HCT116 (cell line): ENCODE results near the gene ABCD1. TPM values are rescaled to one million over a fixed set of nuclear protein-coding genes. Genes with fewer than 3 reads are reported as not detected.

Experiments
- ATAC-seq: fragments of 200-7000 bp; cut with Tn5 transposase; 2 replicates; pipeline ENCODE4 v1.9.1; 2020; ENCODE audit warnings: mild to moderate bottlenecking, moderate library complexity
- BruUV-seq: library from RNA; stranded (reverse); fragments of 400-500 nt; replicated peaks from 2 replicates; lab custom pipeline; 2021; lab: Mats Ljungman, UMichigan
- CTCF ChIA-PET: fragments of 300-600 bp; sonication (Branson Sonifier 250); formaldehyde crosslinking; loops from one replicate; lab custom pipeline; 2021; ENCODE audit warnings: antibody characterized with exemption; lab: Charles Lee
- POLR2A ChIA-PET: fragments of 300-600, 350-600 bp; sonication (Branson Sonifier 250); formaldehyde crosslinking; loops from one replicate; lab custom pipeline; 2021; ENCODE audit warnings: antibody characterized with exemption; lab: Charles Lee
- RAD21 ChIA-PET, 2 experiments: fragments of 300-600 bp; sonication (Branson Sonifier 250); formaldehyde crosslinking; loops; one replicate each; lab custom pipeline; 2023; ENCODE audit warnings: low total read pairs in 2 of 2; ENCODE audit not compliant: uncharacterized antibody in 2 of 2, unreplicated experiment in 2 of 2, low non-redundant PET in 1 of 2; lab: Charles Lee
- DNase-seq: peaks from one replicate; pipeline ENCODE4 v3.0.0-alpha.2; 2010; ENCODE audit warnings: low read depth, low spot score
- H2AFZ ChIP-seq: fragments of 200-600 bp; shearing (Covaris generic), sonication (generic); 2 replicates; pipeline ENCODE4 v1.6.1; 2017; ENCODE audit warnings: low read depth, mixed run types, mixed read lengths, antibody characterized with exemption, low read length; ENCODE audit not compliant: poor library complexity, severe bottlenecking
- H3K27ac ChIP-seq: 2 replicates; pipeline ENCODE4 v1.5.1; 2012; ENCODE audit warnings: low read depth, low read length
- H3K27me3 ChIP-seq: fragments of 200-600 bp; sonication (generic); 2 replicates; pipeline ENCODE4 v1.6.1; 2016; ENCODE audit warnings: mixed run types, low read length, mixed read lengths; ENCODE audit not compliant: insufficient read depth
- H3K36me3 ChIP-seq, 2 experiments: fragments of 200-500 bp in 1 of 2; fragments of 200-600 bp in 1 of 2; sonication (Bioruptor generic) in 1 of 2; sonication (generic) in 1 of 2; 2 replicates each; pipeline versions ENCODE4 v1.5.1 to v1.6.1; 2014 to 2016; ENCODE audit warnings: low read length in 2 of 2, inconsistent platforms in 1 of 2, mixed read lengths in 1 of 2, mixed run types in 1 of 2; ENCODE audit not compliant: insufficient read depth in 2 of 2, control insufficient read depth in 1 of 2
- H3K4me1 ChIP-seq, 2 experiments: fragments of 200-600 bp in 1 of 2; sonication (generic) in 1 of 2; 2 replicates each; pipeline versions ENCODE4 v1.5.1 to v1.6.1; 2012 to 2017; ENCODE audit warnings: low read length in 2 of 2, inconsistent platforms in 1 of 2, mild to moderate bottlenecking in 1 of 2, mixed read lengths in 1 of 2, mixed run types in 1 of 2, moderate library complexity in 1 of 2; ENCODE audit not compliant: insufficient read depth in 2 of 2, control insufficient read depth in 1 of 2
- H3K4me2 ChIP-seq: fragments of 200-600 bp; sonication (generic); 2 replicates; pipeline ENCODE4 v1.6.1; 2017; ENCODE audit warnings: mixed run types, low read length, mixed read lengths
- H3K4me3 ChIP-seq, 2 experiments: fragments of 200-600 bp in 1 of 2; sonication (generic) in 1 of 2; replicated peaks in 1 of 2; 2 replicates each; pipeline ENCODE4 v1.5.1; 2011 to 2016; ENCODE audit warnings: low read length in 2 of 2, control low read depth in 1 of 2, low read depth in 1 of 2, mild to moderate bottlenecking in 1 of 2, mixed read lengths in 1 of 2, mixed run types in 1 of 2
- H3K79me2 ChIP-seq: fragments of 200-600 bp; sonication (generic); 2 replicates; pipeline ENCODE4 v1.6.1; 2017; ENCODE audit warnings: mild to moderate bottlenecking, mixed run types, low read length, moderate library complexity, mixed read lengths; ENCODE audit not compliant: insufficient read depth
- H3K9ac ChIP-seq: fragments of 200-600 bp; sonication (generic); 2 replicates; pipeline ENCODE4 v1.6.1; 2016; ENCODE audit warnings: low read length, mixed read lengths
- H3K9me2 ChIP-seq: fragments of 200-600 bp; sonication (generic), shearing (Covaris generic); 2 replicates; pipeline ENCODE4 v1.6.1; 2017; ENCODE audit warnings: mixed run types, mild to moderate bottlenecking, moderate library complexity; ENCODE audit not compliant: insufficient read depth
- H3K9me3 ChIP-seq, 2 experiments: fragments of 200-500 bp in 1 of 2; fragments of 200-600 bp in 1 of 2; sonication (Bioruptor generic) in 1 of 2; sonication (generic) in 1 of 2; 2 replicates each; pipeline ENCODE4 v1.6.1; 2014 to 2017; ENCODE audit warnings: low read length in 2 of 2, mixed read lengths in 2 of 2, inconsistent platforms in 1 of 2, low read depth in 1 of 2, mild to moderate bottlenecking in 1 of 2, mixed run types in 1 of 2, moderate library complexity in 1 of 2; ENCODE audit not compliant: control insufficient read depth in 1 of 2, insufficient read depth in 1 of 2
- H4K20me1 ChIP-seq: fragments of 200-600 bp; sonication (generic), shearing (Covaris generic); 2 replicates; pipeline ENCODE4 v1.6.1; 2017; ENCODE audit warnings: mixed run types, mild to moderate bottlenecking, moderate library complexity; ENCODE audit not compliant: insufficient read depth
- CBX3 ChIP-seq: IDR thresholded peaks from 2 replicates; pipeline ENCODE4 v1.6.1; 2012; ENCODE audit warnings: low read depth
- CEBPB ChIP-seq: IDR thresholded peaks from 2 replicates; pipeline ENCODE4 v1.6.1; 2012; ENCODE audit warnings: low read depth
- ELF1 ChIP-seq: IDR thresholded peaks from 2 replicates; pipeline ENCODE4 v1.6.1; 2012; ENCODE audit warnings: low read depth, borderline replicate concordance
- EZH2 ChIP-seq: fragments of 200-600 bp; sonication (generic); IDR thresholded peaks from 2 replicates; pipeline ENCODE4 v1.6.1; 2017; ENCODE audit warnings: antibody characterized with exemption, mixed run types
- EZH2phosphoT487 ChIP-seq: fragments of 200-600 bp; IDR thresholded peaks from 2 replicates; pipeline ENCODE4 v1.6.1; 2018; ENCODE audit warnings: antibody characterized with exemption, borderline replicate concordance
- FOSL1 ChIP-seq: IDR thresholded peaks from 2 replicates; pipeline ENCODE4 v1.6.1; 2012; ENCODE audit warnings: low read depth
- POLR2A ChIP-seq: IDR thresholded peaks from 2 replicates; pipeline ENCODE4 v1.7.0; 2011; ENCODE audit warnings: borderline replicate concordance; ENCODE audit not compliant: insufficient read depth, insufficient read length; ENCODE audit errors: extremely low read depth
- POLR2AphosphoS5 ChIP-seq: IDR thresholded peaks from 2 replicates; pipeline ENCODE4 v1.6.1; 2011; ENCODE audit warnings: mild to moderate bottlenecking, low read depth, low read length, moderate library complexity
- RAD21 ChIP-seq: IDR thresholded peaks from 2 replicates; pipeline ENCODE4 v1.6.1; 2012; ENCODE audit warnings: low read depth, mild to moderate bottlenecking
- SIN3A ChIP-seq: IDR thresholded peaks from 2 replicates; pipeline ENCODE4 v1.6.1; 2012; ENCODE audit warnings: low read depth
- SP1 ChIP-seq: IDR thresholded peaks from 2 replicates; pipeline ENCODE4 v1.6.1; 2012; ENCODE audit warnings: low read depth
- SRF ChIP-seq: IDR thresholded peaks from 2 replicates; pipeline ENCODE4 v1.6.1; 2012; ENCODE audit warnings: low read depth
- TCF7L2 ChIP-seq: IDR thresholded peaks from 2 replicates; pipeline ENCODE4 v1.7.0; 2011; ENCODE audit warnings: borderline replicate concordance, inconsistent platforms; ENCODE audit not compliant: insufficient read depth, insufficient read length; ENCODE audit errors: extremely low read depth
- YY1 ChIP-seq: IDR thresholded peaks from 2 replicates; pipeline ENCODE4 v1.6.1; 2011; ENCODE audit warnings: low read length, low read depth, moderate library complexity, mild to moderate bottlenecking; ENCODE audit not compliant: insufficient replicate concordance; ENCODE audit errors: extremely low read depth
- ZFX ChIP-seq: fragments of 450-650 bp; IDR thresholded peaks from 2 replicates; pipeline ENCODE4 v1.6.1; 2017
- ZNF274 ChIP-seq: fragments of 200-500 bp; sonication (Bioruptor generic); IDR thresholded peaks from 2 replicates; pipeline ENCODE4 v1.6.1; 2014; ENCODE audit warnings: mild to moderate bottlenecking, low read depth, low read length, inconsistent platforms
- intact Hi-C: fragments of 100-400 bp; cut with micrococcal nuclease; formaldehyde crosslinking; loops from 2 replicates; pipeline ENCODE4 v1.10.0; 2022
- total RNA-seq: library from RNA; stranded (reverse); gene quantifications from one replicate; pipeline ENCODE4 v1.2.1, GENCODE V29; 2021; ENCODE audit not compliant: unreplicated experiment
- TF ChIP-seq, protein P1 (sequence below): IDR thresholded peaks from 2 replicates; pipeline ENCODE4 v1.6.1; 2012; ENCODE audit warnings: low read depth
- TF ChIP-seq, protein P2 (sequence below): IDR thresholded peaks from 2 replicates; pipeline ENCODE4 v1.6.1; 2011; ENCODE audit warnings: mild to moderate bottlenecking, low read length, moderate library complexity; ENCODE audit not compliant: insufficient replicate concordance; ENCODE audit errors: extremely low read depth
- TF ChIP-seq, protein P3 (sequence below), 3 experiments: fragments of 200-600 bp in 1 of 3; sonication (generic) in 1 of 3; IDR thresholded peaks in 2 of 3; conservative IDR thresholded peaks in 1 of 3; 2 replicates each; pipeline ENCODE4 v1.5.1; 2012 to 2017; ENCODE audit warnings: low read depth in 2 of 3, low read length in 2 of 3, antibody characterized with exemption in 1 of 3, borderline replicate concordance in 1 of 3, control low read depth in 1 of 3, mild to moderate bottlenecking in 1 of 3, mixed read lengths in 1 of 3, mixed run types in 1 of 3, moderate library complexity in 1 of 3; ENCODE audit not compliant: insufficient read depth in 1 of 3

The ABCD1 gene
- total RNA-seq, 1 experiment from 2014 or later: 7.1 TPM

DNA sequence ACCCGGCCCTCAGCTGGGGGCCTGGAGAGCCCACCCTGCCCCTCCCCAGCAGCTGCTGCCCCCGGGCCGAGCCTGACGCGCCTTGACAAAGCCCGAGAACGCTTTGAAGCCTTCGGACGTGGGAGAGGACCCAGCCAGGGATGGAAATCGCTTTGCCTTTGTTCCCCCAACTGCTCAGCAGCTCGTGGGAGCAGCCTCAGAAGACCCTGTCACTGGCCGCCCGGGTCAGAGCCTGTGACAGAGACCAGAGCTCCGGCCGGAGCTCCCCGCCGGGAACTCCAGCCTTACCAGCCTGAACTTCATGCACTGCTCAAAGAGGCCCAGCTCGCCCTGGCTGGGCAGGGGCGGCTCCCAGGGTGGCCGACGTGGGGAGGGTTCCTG lies 39.5 kb upstream of the ABCD1 start:
- BruUV-seq: no TSS peak
- H3K9me3 ChIP-seq: no peaks in the 10 kb centered on the region
- no peak overlapping the region for H3K27ac ChIP-seq
- H3K9ac ChIP-seq: no peak overlapping the region
- intact Hi-C loops: no loop called here
- CTCF ChIA-PET: interaction anchor here (1.4 kb wide), 1 partner anchor 17 kb away, joined by 3 read pairs; no protein-coding TSS in a partner anchor
- no peaks in the 10 kb centered on the region for H3K27me3 ChIP-seq
- H3K9me2 ChIP-seq: no peaks in the 10 kb centered on the region
- RAD21 ChIA-PET: no interaction called here
- H3K4me1 ChIP-seq: peaks cover 2 to 21% of the 10 kb centered on the region in 2 experiments; a peak in 3 of 4 replicates
- H3K79me2 ChIP-seq: peaks cover 8% of the 10 kb centered on the region
- no peaks in the 10 kb centered on the region for H4K20me1 ChIP-seq
- no peak for TF ChIP-seq FOSL1
- TF ChIP-seq SRF: no peak
- no peak for TF ChIP-seq SIN3A
- no peak for TF ChIP-seq EZH2
- TF ChIP-seq RAD21: no peak
- TF ChIP-seq EZH2phosphoT487: no peak
- TF ChIP-seq CBX3: no peak
- TF ChIP-seq YY1: no peak
- TF ChIP-seq POLR2AphosphoS5: no peak
- TF ChIP-seq ZNF274: no peak
- TF ChIP-seq, protein P1, sequence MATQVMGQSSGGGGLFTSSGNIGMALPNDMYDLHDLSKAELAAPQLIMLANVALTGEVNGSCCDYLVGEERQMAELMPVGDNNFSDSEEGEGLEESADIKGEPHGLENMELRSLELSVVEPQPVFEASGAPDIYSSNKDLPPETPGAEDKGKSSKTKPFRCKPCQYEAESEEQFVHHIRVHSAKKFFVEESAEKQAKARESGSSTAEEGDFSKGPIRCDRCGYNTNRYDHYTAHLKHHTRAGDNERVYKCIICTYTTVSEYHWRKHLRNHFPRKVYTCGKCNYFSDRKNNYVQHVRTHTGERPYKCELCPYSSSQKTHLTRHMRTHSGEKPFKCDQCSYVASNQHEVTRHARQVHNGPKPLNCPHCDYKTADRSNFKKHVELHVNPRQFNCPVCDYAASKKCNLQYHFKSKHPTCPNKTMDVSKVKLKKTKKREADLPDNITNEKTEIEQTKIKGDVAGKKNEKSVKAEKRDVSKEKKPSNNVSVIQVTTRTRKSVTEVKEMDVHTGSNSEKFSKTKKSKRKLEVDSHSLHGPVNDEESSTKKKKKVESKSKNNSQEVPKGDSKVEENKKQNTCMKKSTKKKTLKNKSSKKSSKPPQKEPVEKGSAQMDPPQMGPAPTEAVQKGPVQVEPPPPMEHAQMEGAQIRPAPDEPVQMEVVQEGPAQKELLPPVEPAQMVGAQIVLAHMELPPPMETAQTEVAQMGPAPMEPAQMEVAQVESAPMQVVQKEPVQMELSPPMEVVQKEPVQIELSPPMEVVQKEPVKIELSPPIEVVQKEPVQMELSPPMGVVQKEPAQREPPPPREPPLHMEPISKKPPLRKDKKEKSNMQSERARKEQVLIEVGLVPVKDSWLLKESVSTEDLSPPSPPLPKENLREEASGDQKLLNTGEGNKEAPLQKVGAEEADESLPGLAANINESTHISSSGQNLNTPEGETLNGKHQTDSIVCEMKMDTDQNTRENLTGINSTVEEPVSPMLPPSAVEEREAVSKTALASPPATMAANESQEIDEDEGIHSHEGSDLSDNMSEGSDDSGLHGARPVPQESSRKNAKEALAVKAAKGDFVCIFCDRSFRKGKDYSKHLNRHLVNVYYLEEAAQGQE: no peak
- TF ChIP-seq POLR2A: no peak
- TF ChIP-seq, protein P2, sequence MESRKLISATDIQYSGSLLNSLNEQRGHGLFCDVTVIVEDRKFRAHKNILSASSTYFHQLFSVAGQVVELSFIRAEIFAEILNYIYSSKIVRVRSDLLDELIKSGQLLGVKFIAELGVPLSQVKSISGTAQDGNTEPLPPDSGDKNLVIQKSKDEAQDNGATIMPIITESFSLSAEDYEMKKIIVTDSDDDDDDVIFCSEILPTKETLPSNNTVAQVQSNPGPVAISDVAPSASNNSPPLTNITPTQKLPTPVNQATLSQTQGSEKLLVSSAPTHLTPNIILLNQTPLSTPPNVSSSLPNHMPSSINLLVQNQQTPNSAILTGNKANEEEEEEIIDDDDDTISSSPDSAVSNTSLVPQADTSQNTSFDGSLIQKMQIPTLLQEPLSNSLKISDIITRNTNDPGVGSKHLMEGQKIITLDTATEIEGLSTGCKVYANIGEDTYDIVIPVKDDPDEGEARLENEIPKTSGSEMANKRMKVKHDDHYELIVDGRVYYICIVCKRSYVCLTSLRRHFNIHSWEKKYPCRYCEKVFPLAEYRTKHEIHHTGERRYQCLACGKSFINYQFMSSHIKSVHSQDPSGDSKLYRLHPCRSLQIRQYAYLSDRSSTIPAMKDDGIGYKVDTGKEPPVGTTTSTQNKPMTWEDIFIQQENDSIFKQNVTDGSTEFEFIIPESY: no peak
- TF ChIP-seq SP1: no peak
- no peak for TF ChIP-seq CEBPB
- TF ChIP-seq ELF1: no peak
- TF ChIP-seq, protein P3, sequence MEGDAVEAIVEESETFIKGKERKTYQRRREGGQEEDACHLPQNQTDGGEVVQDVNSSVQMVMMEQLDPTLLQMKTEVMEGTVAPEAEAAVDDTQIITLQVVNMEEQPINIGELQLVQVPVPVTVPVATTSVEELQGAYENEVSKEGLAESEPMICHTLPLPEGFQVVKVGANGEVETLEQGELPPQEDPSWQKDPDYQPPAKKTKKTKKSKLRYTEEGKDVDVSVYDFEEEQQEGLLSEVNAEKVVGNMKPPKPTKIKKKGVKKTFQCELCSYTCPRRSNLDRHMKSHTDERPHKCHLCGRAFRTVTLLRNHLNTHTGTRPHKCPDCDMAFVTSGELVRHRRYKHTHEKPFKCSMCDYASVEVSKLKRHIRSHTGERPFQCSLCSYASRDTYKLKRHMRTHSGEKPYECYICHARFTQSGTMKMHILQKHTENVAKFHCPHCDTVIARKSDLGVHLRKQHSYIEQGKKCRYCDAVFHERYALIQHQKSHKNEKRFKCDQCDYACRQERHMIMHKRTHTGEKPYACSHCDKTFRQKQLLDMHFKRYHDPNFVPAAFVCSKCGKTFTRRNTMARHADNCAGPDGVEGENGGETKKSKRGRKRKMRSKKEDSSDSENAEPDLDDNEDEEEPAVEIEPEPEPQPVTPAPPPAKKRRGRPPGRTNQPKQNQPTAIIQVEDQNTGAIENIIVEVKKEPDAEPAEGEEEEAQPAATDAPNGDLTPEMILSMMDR (IDR thresholded peaks at IDR 0.05 in 2 of 3, conservative IDR thresholded peaks at IDR 0.05 in 1 of 3; ENCODE audit: borderline replicate concordance in 1 of 3, insufficient read depth in 1 of 3, low read depth in 2 of 3, low read length in 2 of 3): no peak
- TF ChIP-seq TCF7L2: no peak
- TF ChIP-seq ZFX: no peak
- H2AFZ ChIP-seq: no peak overlapping the region
- H3K4me3 ChIP-seq: no peak overlapping the region
- no peaks in the 10 kb centered on the region for H3K36me3 ChIP-seq
- ATAC-seq (no peak), DNase-seq (no peak)
- no peak overlapping the region for H3K4me2 ChIP-seq
- POLR2A ChIA-PET: no interaction called here
